Measurements from ENCODE around the gene TEPSIN.

TEPSIN gene

DNA sequence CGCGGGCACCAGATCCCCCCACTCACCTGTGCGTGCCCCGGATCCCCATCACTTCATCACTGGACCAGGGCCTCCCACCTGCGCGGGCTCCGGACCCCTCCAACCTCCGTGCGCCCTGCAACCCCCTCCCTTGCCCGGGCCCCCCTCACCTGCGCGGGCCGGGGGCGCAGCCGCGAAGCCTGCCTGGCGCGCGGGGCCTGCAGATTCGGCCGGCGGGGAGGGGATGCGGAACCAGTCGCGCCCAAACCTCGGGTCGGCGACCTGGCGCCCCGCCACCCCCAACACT, 16.3 kb downstream of the TEPSIN start:
- no peak for DNase-seq

DNA sequence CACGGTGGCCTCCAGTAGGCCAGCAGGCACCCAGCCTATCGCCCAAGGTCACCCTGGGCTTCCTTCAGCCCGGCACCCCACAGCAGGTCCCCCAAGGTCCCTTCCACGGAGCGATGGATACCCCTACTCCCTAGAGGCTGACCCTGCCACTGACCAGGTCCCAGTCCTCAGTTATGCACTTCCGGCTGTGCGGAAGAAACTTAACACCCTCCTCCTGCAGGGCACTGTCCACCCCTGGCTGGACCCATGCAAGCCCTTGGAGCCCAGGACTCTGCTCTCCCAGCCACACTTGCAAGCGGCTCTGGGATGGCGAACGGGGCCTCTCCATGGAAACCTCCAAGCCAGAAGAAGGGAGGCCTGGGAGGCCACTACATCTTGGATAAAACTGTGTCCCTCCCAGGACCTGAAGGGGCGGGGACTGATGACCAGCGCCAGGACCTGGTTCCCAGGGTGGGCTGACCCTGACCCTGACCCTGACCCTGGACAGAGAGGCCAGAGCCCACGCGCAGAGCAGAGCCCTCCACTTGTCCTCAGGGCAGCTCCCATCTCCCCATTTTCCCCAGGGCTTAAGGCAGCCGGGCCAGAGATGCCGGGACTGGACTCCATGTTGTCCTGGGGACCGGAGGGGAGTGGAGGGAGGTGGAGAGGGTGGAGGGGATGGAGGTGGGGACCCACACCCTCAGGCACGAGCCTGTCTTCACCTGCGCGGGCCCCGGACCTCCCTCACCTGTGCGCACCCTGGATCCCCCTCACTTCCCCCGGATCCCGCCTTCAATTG, 16.8 kb downstream of the TEPSIN start:
- DNase-seq, result no peak

DNA sequence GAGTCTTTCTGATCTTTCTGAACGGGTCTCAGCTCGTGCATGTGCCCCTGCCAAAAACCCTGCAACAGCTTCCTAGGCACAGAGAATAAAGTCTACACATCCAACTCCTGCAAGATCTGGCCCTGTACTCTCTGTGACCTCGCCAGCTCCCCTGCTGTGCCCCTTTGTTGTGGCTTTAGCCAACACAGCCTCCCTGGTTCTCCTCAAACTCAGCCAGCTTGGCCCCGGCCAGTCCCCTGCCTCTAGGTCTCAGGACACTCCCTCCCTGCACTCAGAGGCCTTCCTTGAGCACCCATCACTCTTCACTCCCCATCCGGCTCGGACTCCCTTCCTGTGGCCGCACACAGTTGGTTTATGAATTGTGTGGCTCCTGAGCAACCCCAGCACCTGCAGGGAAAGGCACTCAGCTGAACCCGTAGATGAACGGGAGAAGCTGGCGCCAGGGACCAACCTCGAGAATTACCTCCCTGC, 17.4 kb downstream of the TEPSIN start:
- no peak for DNase-seq

DNA sequence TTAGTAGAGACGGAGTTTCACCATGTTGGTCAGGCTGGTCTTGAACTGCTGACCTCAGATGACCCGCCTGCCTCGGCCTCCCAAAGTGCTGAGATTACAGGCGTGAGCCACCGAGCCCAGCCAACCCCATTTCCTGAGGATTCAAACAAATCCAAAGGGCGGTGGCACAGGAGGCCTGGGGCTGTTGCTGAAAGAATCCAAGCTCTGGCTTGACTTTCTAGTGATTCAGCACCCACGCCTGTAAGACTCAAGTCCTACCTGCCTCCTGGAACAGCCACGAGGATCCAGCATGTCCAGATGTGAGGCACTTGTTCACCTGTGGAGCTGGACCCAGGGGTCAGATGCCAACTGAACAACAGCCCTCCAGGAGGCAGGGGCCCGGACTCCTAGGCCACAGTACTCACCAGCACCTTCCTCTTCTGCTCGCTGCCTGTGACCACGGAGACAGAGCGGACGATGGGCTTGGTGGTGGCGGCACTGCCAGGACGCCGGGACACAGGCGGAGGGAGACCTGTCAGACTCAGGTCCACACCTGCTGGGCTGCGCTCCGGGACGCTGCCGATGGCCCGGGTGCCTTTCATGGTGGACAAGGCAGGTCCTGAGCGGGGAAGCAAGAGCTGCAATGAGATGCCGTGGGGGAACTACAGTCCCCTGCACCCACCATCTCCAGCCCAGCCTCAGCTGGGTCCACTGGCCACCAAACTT, 19.2 kb downstream of the TEPSIN start:
- no peak for DNase-seq

DNA sequence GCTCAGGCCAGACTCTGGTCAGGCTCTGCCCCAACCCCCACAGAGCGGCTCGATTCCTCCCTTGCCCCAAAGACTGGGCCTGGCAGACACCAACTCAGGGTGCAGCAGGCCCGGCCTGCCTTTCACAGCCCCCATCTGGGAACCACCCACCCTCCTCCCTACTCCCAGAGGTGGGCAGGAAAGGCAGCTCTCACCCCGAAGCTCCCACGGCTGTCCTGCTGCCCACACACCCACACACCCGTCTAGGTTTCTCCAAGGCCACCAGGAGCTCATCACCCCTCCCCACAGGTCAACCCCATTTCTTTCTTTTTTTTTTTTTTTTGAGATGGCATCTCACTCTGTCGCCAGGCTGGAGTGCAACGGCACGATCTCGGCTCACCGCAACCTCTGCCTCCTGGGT, 19.9 kb downstream of the TEPSIN start:
- no peak for DNase-seq

DNA sequence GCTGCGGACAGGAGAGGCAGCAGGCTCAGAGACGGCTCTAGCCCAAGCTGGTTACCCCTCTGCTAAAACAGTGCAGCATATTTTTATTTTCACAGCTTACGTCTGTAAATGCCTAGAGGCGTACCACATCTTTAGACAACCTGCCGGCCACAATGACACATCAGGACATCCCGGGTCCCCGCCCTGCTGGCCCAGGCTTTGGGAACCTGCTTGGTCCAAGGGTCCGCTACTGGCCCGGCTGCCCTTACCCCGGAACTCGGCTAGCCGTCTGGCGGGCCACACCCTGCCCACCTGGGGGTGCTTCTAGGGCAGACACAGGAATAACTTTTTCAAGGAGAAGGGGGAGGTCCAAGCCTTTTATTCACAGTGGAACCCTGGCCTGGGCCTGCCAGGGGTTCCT, 20.4 kb downstream of the TEPSIN start:
- no peak for DNase-seq

DNA sequence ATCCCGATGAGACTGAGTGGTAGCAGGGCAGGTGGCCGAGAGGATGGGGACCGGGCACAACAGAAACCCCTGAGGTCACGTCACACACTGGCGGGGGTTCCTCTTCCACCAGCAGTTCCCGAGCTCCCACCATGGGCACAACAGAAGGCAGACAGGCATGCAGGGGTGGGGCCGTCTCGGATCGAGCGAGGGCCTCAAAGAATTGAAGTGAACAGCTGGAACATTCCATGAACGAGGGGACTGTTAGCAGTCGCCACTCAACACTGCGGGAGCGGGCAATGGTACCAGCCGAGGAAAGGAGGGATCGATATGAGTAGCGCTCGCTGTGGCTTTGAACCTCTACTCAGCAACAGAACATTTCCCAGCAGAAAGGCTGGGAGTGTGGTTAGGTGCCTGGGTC, 21.4 kb downstream of the TEPSIN start:
- no peak for DNase-seq

DNA sequence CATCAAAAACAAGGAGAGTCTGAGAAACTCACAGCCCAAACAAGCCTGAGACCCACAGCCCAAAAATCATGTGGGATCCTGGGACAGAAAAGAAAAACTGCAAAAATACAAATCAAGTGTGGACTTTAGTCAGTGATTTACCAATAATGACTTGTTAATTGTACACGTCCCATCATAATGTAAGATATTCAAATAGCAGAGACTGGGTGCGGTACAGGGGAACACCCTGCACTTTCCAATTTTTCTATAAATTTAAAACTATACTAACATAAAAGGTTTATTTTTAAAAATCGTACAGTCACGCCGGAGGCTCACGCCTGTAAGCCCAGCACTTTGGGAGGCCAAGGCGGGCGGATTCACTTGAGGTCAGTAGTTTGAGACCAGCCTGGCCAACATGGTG, 24.9 kb downstream of the TEPSIN start:
- no peak for DNase-seq

DNA sequence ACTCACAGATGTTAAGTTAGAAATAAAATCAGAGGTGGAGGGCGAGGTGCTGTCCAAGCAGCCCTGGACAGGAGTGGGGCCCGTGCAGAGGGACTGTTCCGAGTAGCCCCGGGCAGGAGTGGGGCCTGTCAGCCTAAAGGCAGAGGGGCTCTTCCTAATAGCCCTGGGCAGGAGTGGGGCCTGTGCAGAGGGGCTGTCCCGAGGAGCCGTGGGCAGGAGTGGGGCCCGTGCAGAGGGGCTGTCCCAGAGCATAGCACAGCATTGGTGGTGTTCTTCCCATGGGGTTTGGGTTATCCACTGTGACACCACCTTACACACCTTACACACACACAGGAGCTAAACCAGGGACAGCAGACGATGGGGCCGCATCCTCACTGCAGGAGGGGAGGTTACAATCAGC, 26.5 kb downstream of the TEPSIN start:
- DNase-seq, result no peak

DNA sequence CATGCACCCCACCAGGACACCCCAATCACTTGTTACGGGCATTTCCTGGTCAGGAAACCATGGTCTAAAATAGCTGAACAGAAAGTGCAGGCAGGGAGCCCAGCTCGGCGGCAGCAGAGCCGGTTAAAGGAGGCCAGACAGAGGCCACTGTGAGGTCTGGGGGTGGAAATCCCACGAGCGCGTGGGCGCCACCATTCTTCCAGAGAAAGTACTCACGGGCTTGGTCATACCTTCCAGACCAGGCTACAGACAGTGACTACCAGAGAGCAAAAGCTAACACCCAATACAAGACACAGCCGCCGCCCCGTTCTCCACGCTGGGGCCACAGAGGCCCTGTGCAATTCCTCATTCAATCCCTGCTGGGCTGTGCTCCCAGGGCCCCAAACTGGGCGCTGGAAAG, 28.0 kb downstream of the TEPSIN start:
- no peak for DNase-seq

DNA sequence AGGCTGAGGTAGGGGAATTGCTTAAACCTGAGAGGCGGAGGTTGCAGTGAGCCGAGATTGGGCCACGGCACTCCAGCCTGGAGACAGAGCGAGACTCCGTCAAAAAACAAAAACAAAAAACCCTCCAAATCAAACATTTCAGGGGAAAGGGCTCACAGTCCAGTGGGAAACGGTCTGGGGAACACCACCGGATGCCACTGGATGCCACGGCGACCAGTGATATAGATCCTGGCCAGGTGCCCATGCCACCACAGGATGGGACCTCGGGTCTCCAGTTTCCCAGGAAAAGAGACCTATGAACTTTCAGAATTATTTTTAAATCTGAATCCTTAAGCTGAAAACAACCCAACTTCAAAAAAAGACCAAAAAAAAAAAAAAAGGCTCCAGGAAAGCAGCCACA, 28.4 kb downstream of the TEPSIN start:
- DNase-seq, result no peak

DNA sequence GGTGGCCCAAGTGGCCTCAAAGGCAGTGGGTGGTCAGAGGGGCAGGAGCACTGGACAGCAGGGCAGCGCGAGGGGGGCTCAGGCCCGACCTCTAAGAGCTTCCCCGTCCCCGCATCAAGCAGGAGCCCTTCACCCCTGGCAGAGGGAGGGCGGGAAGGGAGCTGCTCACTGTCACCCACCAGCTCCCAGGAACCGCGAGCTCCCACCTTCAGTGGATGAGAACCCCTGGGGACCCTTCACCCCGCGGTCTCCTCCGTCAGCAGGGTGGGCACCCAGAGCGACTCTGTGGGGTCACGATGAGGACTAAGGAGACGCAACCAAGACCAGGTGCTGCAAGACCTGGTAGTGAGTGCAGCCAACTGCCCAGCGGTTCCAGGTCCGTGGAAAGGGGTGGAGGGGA, 29.7 kb downstream of the TEPSIN start:
- no peak for DNase-seq

DNA sequence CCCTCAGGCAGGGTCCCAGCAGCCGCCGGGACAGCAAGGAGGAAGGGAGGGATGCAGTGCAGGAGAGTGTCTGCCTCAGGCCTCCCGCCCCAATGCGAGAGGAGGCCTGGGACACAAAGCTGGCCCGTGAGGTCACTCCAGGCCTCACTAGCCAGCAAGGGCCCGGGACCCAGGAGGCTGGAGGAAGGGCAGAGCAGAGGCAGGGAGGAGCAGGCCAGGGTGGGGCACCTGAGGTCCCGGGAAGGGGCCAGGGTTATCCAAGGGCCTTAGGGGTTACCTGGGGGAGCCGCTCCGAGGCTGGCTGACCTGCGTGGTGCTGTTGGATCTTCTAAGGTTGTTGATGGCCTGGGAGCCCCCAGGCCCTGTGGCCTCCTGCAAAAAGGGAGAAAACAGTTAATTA, 30.2 kb downstream of the TEPSIN start:
- no peak for DNase-seq

DNA sequence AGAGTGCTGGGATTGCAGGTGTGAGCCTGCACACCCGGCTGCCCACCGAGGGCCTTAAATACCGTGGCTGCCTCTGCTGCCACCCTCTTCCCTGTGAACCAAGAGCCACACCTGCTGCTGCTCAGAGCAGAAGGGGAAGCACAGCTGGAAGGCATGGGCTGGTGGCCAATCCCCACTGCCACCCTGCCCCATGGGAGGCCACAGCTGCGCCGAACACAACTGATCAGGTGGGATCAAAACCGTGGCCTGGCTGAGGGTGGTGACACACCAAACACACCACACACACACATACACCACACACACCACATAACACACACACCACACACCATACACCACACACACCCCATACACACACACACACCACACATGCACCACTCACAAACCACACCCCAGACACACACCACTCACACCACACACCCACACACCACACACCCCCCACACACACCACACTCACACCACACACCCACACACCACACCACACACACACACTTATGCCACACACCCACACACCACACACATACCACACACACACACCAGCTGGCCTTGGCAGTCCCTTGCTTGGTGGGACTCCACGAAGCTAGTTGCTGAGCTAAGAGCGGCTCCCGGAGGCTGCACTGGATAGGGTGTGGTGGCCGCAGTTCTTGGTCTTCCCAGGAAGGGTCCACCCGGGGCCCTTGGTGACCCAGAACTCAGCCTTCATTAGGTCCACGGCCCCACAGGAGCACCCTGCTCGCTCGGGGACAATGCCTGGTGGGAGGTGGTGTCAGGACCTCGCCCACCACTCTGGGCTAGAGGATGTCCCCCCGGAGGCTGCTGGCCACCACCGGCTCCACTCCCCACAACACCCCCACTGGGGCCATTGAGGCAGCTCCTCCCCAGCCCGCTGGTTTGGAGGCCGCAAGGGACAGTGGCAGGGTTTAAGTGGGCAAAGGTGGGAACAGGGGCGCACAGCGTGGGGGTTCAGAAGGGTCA, 31.0 kb downstream of the TEPSIN start:
- no peak for DNase-seq

DNA sequence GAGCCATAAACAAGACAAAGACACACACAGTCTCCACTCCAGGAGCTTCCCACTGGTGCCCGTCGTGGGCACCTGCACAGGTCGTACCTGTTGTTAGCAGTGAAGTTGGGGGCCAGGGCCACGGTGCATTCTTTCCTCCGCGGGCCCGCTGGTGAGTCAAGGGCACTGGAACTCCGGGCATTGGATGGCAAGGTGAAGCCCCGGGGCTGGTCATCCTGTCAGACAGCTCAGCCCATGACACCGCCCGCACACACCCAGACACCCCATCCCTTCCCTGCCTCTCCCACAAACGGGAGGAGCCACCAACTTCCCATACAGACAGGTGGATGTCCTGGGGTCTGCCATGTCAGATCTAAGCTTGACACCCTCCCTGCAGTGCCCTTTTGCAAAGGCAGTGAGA, 32.2 kb downstream of the TEPSIN start:
- DNase-seq, result no peak

DNA sequence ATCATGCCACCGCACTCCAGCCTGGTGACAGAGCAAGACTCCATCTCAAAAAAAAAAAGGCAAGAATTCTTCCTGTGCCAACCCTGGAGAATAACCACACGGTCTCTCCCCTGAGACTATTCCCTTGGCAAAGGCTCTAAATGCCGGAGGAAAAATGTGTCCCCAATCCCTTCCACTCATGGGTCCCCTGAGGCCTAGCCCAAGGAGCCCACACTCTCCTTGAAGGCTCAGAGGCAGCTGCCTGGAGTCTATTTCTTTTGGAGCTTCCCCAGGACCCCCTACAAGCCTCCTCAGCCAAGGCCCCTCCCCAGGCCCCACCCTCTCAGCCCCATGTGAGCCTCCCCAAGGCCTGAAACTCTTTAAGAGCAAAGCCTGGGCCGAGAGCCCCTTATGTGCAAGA, 32.7 kb downstream of the TEPSIN start:
- no peak for DNase-seq

DNA sequence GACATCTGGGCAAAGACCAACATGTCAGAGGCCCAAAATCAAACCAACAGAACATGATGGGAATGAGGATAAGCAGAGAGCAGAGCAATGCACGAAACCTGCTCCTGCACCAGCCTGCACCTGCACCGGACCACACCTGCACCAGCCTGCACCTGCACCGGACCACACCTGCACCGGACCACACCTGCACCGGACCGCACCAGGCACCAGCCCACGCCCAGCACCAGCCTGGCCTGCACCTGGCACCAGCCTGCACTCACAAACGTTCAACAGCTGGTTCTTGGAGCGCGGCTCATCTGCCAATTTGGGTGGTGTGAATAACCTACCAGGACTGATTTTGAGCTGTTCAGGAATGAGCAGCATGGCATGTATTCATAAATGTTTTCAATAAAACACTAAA, 34.3 kb downstream of the TEPSIN start:
- no peak for DNase-seq

DNA sequence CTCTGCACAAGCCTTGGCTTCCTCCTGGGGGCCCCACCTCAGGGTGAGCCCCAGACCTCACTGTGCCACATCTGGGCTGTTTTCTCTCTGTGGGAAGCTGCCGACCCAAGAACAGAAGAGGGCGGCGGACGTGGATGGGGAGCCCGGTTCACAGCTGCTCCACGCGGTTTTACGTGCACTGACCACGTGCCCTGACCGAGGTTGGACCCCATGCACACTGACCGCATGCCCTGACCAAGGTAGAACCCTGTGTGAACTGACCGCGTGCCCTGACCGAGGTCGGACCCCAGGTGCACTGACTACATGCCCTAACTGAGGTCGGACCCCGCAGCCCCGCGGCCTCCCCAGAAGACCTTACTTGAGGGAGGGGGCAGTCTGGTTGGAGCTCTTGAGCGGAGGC, 35.7 kb downstream of the TEPSIN start:
- no peak for DNase-seq

DNA sequence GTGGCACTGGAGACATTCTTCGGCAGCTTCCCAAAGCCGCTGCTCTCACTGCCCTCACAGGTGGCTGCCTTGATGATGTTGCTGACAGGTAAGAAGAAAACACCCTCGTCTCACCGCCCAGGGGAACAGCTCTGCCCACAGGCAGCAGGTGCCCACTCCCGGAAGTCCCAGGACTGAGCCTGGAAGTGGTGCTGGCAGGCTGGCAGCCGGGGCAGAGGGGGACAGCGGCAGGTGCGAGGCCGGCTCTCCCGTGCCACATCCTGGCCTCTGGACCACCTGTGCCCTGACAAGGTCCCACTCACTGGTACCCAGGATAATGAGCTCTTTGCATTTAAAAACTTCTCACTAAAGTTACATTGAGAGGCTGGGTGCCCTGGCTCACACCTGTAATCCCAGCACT, 36.5 kb downstream of the TEPSIN start:
- no peak for DNase-seq

DNA sequence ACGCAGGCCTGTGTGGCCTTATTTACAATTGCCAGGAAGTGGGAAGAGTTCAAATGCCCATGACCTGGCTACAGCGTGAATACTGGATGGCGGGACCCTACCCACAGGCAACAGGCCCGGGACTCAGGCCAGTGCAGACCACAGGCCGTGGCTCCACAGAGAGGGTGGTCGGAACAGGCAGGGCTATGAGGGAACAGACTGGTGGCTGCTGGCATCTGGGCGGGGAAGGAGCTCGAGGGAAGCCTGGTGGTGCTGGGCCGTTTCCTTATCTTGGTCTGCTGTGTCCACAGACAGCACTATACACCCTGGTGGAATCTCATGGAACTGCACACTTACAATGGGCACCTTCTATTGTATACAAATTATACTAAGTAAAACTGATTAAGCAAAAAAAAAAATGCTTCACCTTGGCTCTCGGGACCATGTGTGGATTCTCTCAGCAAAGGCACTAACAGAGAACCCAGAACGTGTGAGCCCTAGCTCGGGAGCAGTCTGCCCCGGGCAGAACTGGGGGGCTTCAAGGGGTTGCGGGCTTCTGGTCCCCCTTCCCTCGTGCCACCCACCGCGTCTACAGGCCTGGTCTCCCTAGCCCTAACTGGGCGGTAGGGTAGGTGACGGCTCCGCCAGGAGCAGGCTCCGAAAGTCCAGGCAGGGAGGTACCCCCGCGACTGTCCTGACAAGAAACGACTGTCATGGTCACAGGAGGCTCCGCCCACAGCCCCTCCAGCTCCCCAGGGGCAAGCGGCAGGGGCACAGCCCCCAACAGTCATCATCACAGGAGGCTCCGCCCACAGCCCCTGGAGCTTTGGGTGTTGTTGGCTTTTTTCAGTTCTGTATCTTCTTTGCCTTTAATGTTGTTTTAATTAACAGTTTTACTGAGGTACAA, 37.9 kb downstream of the TEPSIN start:
- peak in 45 of 56 donors; percentile 2 to 76 (median 31) for DNase-seq

DNA sequence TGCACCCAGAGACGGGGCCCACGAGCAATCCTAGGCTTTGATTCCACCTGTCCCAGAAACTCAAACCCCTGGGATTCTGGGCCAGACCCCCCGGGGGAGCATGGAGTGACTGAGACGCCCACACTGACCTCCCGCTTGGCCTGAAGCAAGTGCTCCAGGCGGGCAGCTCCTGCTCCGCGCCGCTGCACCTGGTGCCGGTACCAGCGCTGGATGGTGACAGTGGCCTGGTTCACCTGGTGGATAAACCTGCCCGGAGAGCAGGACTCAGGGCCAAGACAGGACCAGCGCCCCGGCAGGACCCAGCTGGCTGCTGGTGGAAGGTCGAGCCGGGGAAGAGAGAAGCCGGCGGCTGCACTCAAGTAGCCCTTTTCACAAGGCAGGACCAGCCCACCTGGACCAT, 38.7 kb downstream of the TEPSIN start:
- DNase-seq, result no peak
